ENCODE measurements around the gene CETP. TPM values are rescaled to one million over a fixed set of nuclear protein-coding genes. Genes with fewer than 3 reads are reported as not detected.

CETP gene
- total and polyA plus RNA-seq, 9 of the 15 experiments (the other 6 are each of a cell fraction or from before 2014, with no cell fraction given): 0.07 to 0.11 TPM; not detected in 7

GRCh38 chr16:56930486-56931270, 31.1 kb upstream of the CETP start (continued):
- TF ChIP-seq ZNF609 (CRISPR knock-in tag; IDR thresholded peaks at IDR 0.05; ENCODE audit: borderline replicate concordance): 0 out of 2 replicates have a peak, but pooled peaks have one; percentile 53
- no peak for TF ChIP-seq ARID1B (IDR thresholded peaks at IDR 0.05)
- TF ChIP-seq ZNF431 (CRISPR knock-in tag; IDR thresholded peaks at IDR 0.05): no peak
- TF ChIP-seq SRSF7 (optimal IDR thresholded peaks at IDR 0.05; ENCODE audit: low read depth, low read length): no peak
- TF ChIP-seq MBD1 (CRISPR knock-in tag; IDR thresholded peaks at IDR 0.05): no peak
- no peak for TF ChIP-seq ZNF512 (tag; IDR thresholded peaks at IDR 0.05)

Data from K562 (cell line).